WERI-Rb-1 (cell line): ENCODE results near the gene ARHGAP1.

Experiments
- DNase-seq: peaks from one replicate; pipeline ENCODE4 v3.0.0-alpha.2; 2020
- H3K27ac ChIP-seq: fragments of 250-450 bp; sonication (Bioruptor Pico); 2 replicates; pipeline ENCODE4 v1.5.1; 2020; ENCODE audit warnings: mild to moderate bottlenecking, moderate library complexity
- H3K27me3 ChIP-seq: fragments of 250-450 bp; sonication (Bioruptor Pico); 2 replicates; pipeline ENCODE4 v1.5.1; 2021; ENCODE audit warnings: mild to moderate bottlenecking, low read depth, moderate library complexity; ENCODE audit not compliant: insufficient read depth, severe bottlenecking
- H3K36me3 ChIP-seq: fragments of 250-450 bp; sonication (Bioruptor Pico); 2 replicates; pipeline ENCODE4 v1.5.1; 2020; ENCODE audit warnings: mild to moderate bottlenecking, moderate library complexity
- H3K4me3 ChIP-seq: 2 replicates; pipeline ENCODE4 v1.5.1; 2011; ENCODE audit warnings: low read depth, mild to moderate bottlenecking, control low read depth, low read length
- H3K9me3 ChIP-seq: fragments of 250-450 bp; sonication (Bioruptor Pico); 2 replicates; pipeline ENCODE4 v1.5.1; 2021; ENCODE audit warnings: mild to moderate bottlenecking, moderate library complexity; ENCODE audit not compliant: severe bottlenecking
- TF ChIP-seq, protein P1 (sequence below): IDR thresholded peaks from 2 replicates; pipeline ENCODE4 v1.5.1; 2011; ENCODE audit warnings: low read depth, mild to moderate bottlenecking, control low read depth, inconsistent platforms, low read length

Gene ARHGAP1

GRCh38 chr11:46682773-46683752, 17.4 kb downstream of the ARHGAP1 start:
- H3K4me3 ChIP-seq = no peak overlapping the region
- no peak overlapping the region for H3K27ac ChIP-seq
- no peaks in the 10 kb centered on the region for H3K9me3 ChIP-seq
- H3K36me3 ChIP-seq = peaks cover 30% of the 10 kb centered on the region
- no peak for DNase-seq
- TF ChIP-seq, protein P1, sequence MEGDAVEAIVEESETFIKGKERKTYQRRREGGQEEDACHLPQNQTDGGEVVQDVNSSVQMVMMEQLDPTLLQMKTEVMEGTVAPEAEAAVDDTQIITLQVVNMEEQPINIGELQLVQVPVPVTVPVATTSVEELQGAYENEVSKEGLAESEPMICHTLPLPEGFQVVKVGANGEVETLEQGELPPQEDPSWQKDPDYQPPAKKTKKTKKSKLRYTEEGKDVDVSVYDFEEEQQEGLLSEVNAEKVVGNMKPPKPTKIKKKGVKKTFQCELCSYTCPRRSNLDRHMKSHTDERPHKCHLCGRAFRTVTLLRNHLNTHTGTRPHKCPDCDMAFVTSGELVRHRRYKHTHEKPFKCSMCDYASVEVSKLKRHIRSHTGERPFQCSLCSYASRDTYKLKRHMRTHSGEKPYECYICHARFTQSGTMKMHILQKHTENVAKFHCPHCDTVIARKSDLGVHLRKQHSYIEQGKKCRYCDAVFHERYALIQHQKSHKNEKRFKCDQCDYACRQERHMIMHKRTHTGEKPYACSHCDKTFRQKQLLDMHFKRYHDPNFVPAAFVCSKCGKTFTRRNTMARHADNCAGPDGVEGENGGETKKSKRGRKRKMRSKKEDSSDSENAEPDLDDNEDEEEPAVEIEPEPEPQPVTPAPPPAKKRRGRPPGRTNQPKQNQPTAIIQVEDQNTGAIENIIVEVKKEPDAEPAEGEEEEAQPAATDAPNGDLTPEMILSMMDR = no peak
- no peaks in the 10 kb centered on the region for H3K27me3 ChIP-seq

DNA sequence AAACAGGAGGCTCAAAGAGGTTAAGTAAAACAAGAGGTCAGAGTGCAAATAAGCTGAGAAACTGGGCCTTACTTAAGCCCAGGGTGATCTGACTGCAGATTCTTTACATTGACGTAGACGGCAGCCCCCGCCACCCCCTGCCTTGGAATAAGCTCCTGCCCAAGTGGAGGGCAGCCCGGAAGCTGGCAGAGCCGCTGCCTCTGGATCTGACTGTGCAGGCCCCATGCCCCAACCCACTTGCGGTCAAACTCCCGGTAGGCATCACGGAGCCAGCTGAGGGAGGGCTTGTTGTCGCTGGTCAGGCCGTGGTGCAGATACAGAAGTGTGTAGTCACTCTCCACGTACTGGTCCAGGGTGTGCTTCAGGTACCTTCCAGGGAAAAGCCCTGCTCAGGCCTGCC, 18.6 kb downstream of the ARHGAP1 start:
- DNase-seq = no peak
- Histone ChIP-seq H3K27me3 (no peaks in the 10 kb centered on the region), H3K27ac (no peak overlapping the region), H3K9me3 (no peaks in the 10 kb centered on the region), H3K36me3 (peaks cover 17% of the 10 kb centered on the region), H3K4me3 (no peak overlapping the region)
- TF ChIP-seq, protein P1 = no peak

DNA sequence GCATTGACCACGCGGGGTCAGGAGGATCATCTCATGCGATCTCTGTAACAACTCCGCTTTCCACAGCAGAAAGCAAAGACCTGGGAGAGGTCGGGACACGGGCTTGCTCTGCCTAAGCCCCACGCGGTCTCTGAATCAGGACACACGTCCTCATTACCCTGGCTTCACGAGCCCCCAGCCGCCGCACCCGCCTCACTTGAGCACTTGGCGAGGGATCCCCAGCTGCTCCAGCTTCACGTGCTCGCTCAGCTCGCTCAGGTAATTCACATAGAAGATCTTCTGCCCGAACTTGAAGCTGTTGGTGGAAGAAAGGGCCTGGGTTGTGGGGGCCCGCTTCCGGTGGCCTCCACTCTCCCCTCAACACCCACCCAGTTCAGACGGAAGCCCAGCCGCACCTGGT, 19.6 kb downstream of the ARHGAP1 start:
- H3K27ac ChIP-seq = no peak overlapping the region
- peaks cover 12% of the 10 kb centered on the region for H3K36me3 ChIP-seq
- H3K9me3 ChIP-seq = no peaks in the 10 kb centered on the region
- H3K27me3 ChIP-seq = no peaks in the 10 kb centered on the region
- no peak overlapping the region for H3K4me3 ChIP-seq
- DNase-seq = no peak
- TF ChIP-seq, protein P1 = no peak

DNA sequence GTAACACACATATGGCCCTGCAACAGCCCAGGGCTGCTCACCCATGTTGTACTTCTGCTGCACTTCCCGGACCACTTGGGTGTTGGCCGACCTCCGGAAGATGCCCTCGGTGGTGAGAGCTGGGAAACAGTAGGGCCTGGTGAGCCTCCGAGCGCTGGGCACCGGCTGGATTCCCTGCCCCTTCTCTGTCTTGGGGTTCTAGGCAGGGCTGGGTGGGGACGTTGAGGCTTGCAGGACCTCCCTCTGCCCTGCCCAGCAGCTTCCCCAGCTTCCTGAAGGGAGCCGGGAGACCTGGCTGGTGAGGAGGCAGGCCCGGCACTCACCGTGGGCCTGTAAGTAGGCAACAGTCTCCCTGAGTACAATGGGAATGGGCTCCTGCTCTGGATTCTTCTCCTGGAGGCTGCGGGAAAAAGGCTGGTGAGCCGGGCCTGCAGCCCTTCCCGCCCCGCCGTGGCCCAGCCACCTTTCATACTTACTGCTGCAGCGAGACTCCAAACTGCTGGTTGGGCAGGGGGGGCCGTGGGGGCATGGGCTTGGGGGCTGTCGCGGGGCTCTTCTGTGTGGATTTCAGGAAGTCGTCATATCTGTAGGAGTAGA, 20.2 kb downstream of the ARHGAP1 start:
- TF ChIP-seq, protein P1 = no peak
- no peaks in the 10 kb centered on the region for H3K9me3 ChIP-seq
- H3K36me3 ChIP-seq = peaks cover 11% of the 10 kb centered on the region
- no peaks in the 10 kb centered on the region for H3K27me3 ChIP-seq
- no peak for DNase-seq
- H3K4me3 ChIP-seq = no peak overlapping the region
- no peak overlapping the region for H3K27ac ChIP-seq

DNA sequence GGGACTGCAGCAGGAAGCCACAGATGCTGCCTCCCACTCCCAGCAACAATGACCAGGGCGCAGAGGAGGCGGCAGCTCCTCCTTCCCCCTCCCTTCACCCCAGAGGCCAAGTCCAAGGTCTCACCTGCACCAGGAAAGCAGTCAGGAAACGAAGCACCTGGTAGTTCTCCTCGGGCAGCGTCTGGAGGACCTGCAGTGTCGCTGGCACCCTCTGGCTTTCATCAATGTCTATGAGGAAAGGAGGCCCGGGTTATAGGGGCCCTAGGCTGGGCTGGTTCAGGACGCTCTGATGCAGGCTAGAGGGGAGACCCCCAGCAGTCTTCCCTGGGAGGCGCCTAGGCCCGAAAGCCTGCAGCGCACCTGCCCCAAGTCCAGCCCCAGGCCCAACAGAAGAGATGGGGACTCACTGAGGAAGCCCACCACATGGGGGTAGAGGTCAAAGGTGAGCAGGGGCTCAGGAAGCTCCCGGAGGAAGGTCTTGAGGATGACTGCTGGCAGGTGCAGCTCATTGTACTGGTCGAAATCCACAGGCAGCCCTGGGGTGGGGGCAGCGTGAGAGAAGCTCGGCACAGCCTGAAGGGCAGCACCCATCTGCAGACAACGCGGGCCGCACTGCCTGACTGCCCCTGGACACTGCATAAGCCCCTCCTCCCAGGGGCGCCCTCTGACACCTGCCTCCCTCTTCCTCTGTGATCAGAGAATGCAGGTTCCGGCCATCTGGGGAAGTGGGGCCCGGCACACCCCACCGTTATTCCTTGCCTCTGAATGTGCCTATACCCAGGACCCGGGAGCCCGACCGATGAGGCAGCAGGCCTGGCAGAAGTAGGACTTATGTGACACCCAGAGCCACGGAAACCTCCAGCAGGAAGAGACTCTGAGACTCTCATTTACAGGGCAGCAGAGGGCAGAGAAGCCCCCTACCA, 20.9 kb downstream of the ARHGAP1 start:
- Histone ChIP-seq H3K27ac (no peak overlapping the region), H3K36me3 (peaks cover 11% of the 10 kb centered on the region), H3K27me3 (no peaks in the 10 kb centered on the region), H3K4me3 (no peak overlapping the region), H3K9me3 (no peaks in the 10 kb centered on the region)
- TF ChIP-seq, protein P1 = no peak
- DNase-seq = no peak
